ENCODE results near the gene RPUSD4. TPM values are rescaled to one million over a fixed set of nuclear protein-coding genes. Genes with fewer than 3 reads are reported as not detected.

RPUSD4 gene
- total RNA-seq, 2 experiments from 2014 or later = 29.1 to 36.2 TPM

GRCh38 chr11:126176853-126177470, 34.5 kb downstream of the RPUSD4 start:
- H2AFZ ChIP-seq (ENCODE audit: low read length) = no peak overlapping the region
- no peaks in the 10 kb centered on the region for H4K20me1 ChIP-seq (ENCODE audit: insufficient read depth, low read length)
- no peak overlapping the region for H3K27ac ChIP-seq (ENCODE audit: low read depth, low read length, poor library complexity, severe bottlenecking)
- H3K4me3 ChIP-seq (ENCODE audit: low read depth, low read length, poor library complexity, severe bottlenecking) = no peak overlapping the region
- DNase-seq (ENCODE audit: low spot score) = no peak
- no TSS peak for BruUV-seq (replicated peaks)
- TF ChIP-seq CTCF (conservative IDR thresholded peaks at IDR 0.05; ENCODE audit: low read length) (no peak), EZH2phosphoT487 (IDR thresholded peaks at IDR 0.05; ENCODE audit: borderline replicate concordance, low read depth, low read length) (no peak)
- no peaks in the 10 kb centered on the region for H3K9me3 ChIP-seq (ENCODE audit: low read length)
- H3K36me3 ChIP-seq (ENCODE audit: insufficient read depth, low read length) = no peaks in the 10 kb centered on the region
- ChIA-PET CTCF (ENCODE audit: unreplicated experiment) (no interaction called here), POLR2A (no interaction called here)
- H3K4me2 ChIP-seq (ENCODE audit: low read length) = no peak overlapping the region
- intact Hi-C loops (cut with micrococcal nuclease; ENCODE audit: unreplicated experiment) = no loop called here
- no peaks in the 10 kb centered on the region for H3K9me2 ChIP-seq (ENCODE audit: insufficient read depth, low read length)
- H3K4me1 ChIP-seq (ENCODE audit: insufficient read depth, low read length, poor library complexity, severe bottlenecking) = no peaks in the 10 kb centered on the region
- H3K79me2 ChIP-seq (ENCODE audit: insufficient read depth, low read depth, low read length) = no peaks in the 10 kb centered on the region

GRCh38 chr11:126175393-126175792, 36.1 kb downstream of the RPUSD4 start:
- no peak for TF ChIP-seq EZH2phosphoT487 (IDR thresholded peaks at IDR 0.05; ENCODE audit: borderline replicate concordance, low read depth, low read length)
- TF ChIP-seq CTCF (conservative IDR thresholded peaks at IDR 0.05; ENCODE audit: low read length) = no peak
- no peak for DNase-seq (ENCODE audit: low spot score)
- intact Hi-C loops (cut with micrococcal nuclease; ENCODE audit: unreplicated experiment) = no loop called here
- ChIA-PET POLR2A (interaction anchor here (0.6 to 1.1 kb wide), 3 partner anchors 11 to 199 kb away, joined by 3 to 4 read pairs (median 4); no protein-coding TSS in a partner anchor), CTCF (ENCODE audit: unreplicated experiment) (no interaction called here)
- H3K36me3 ChIP-seq (ENCODE audit: insufficient read depth, low read length) = no peaks in the 10 kb centered on the region
- H3K9me2 ChIP-seq (ENCODE audit: insufficient read depth, low read length) = no peaks in the 10 kb centered on the region
- no peaks in the 10 kb centered on the region for H3K79me2 ChIP-seq (ENCODE audit: insufficient read depth, low read depth, low read length)
- H2AFZ ChIP-seq (ENCODE audit: low read length) = no peak overlapping the region
- BruUV-seq (replicated peaks) = no TSS peak
- no peaks in the 10 kb centered on the region for H4K20me1 ChIP-seq (ENCODE audit: insufficient read depth, low read length)
- H3K27ac ChIP-seq (ENCODE audit: low read depth, low read length, poor library complexity, severe bottlenecking) = no peak overlapping the region
- H3K4me2 ChIP-seq (ENCODE audit: low read length) = no peak overlapping the region
- no peak overlapping the region for H3K4me3 ChIP-seq (ENCODE audit: low read depth, low read length, poor library complexity, severe bottlenecking)
- no peaks in the 10 kb centered on the region for H3K9me3 ChIP-seq (ENCODE audit: low read length)
- H3K4me1 ChIP-seq (ENCODE audit: insufficient read depth, low read length, poor library complexity, severe bottlenecking) = no peaks in the 10 kb centered on the region

GRCh38 chr11:126174816-126175215, 36.6 kb downstream of the RPUSD4 start:
- intact Hi-C loops (cut with micrococcal nuclease; ENCODE audit: unreplicated experiment) = no loop called here
- no peak overlapping the region for H2AFZ ChIP-seq (ENCODE audit: low read length)
- no peak for DNase-seq (ENCODE audit: low spot score)
- no peak overlapping the region for H3K4me3 ChIP-seq (ENCODE audit: low read depth, low read length, poor library complexity, severe bottlenecking)
- no peaks in the 10 kb centered on the region for H3K4me1 ChIP-seq (ENCODE audit: insufficient read depth, low read length, poor library complexity, severe bottlenecking)
- no peaks in the 10 kb centered on the region for H4K20me1 ChIP-seq (ENCODE audit: insufficient read depth, low read length)
- H3K9me3 ChIP-seq (ENCODE audit: low read length) = no peaks in the 10 kb centered on the region
- POLR2A ChIA-PET = interaction anchor here (0.6 to 1.1 kb wide), 3 partner anchors 12 to 200 kb away, joined by 3 to 4 read pairs (median 4); no protein-coding TSS in a partner anchor
- no TSS peak for BruUV-seq (replicated peaks)
- CTCF ChIA-PET (ENCODE audit: unreplicated experiment) = no interaction called here
- no peak overlapping the region for H3K27ac ChIP-seq (ENCODE audit: low read depth, low read length, poor library complexity, severe bottlenecking)
- H3K79me2 ChIP-seq (ENCODE audit: insufficient read depth, low read depth, low read length) = no peaks in the 10 kb centered on the region
- H3K36me3 ChIP-seq (ENCODE audit: insufficient read depth, low read length) = no peaks in the 10 kb centered on the region
- no peak overlapping the region for H3K4me2 ChIP-seq (ENCODE audit: low read length)
- no peak for TF ChIP-seq CTCF (conservative IDR thresholded peaks at IDR 0.05; ENCODE audit: low read length)
- TF ChIP-seq EZH2phosphoT487 (IDR thresholded peaks at IDR 0.05; ENCODE audit: borderline replicate concordance, low read depth, low read length) = no peak
- no peaks in the 10 kb centered on the region for H3K9me2 ChIP-seq (ENCODE audit: insufficient read depth, low read length)
